ELF-1 (cell line): Measurements from ENCODE around the gene ZNF776.
"Not testable (repeated sequence)": the region's sequence is repeated elsewhere in the genome, so short reads cannot be mapped to it uniquely, and the experiment has no call there.

Experiments used
- DNase-seq: peaks from one replicate; pipeline ENCODE4 v3.0.0-alpha.2; 2016; ENCODE audit warnings: low read depth, low spot score

The ZNF776 gene

DNA sequence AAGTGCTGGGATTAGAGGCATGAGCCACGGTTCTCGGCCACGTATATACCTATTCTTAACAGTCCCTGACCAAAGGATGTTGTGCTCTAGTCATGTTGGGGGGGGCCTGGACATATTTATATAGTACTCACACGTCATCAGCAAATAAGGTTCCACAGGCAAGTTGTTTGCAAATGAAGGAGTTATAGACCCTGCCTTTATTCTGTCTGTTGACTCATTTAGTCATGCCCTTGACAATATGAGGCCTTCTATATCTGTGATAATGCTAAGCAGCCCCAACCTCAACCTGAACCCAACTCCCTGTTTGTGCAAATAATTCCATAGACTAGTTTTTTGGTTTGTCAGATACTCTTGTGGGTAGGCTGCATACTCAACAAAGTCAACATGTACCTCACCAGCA is 31.7 kb downstream of the ZNF776 start:
- DNase-seq = no peak

DNA sequence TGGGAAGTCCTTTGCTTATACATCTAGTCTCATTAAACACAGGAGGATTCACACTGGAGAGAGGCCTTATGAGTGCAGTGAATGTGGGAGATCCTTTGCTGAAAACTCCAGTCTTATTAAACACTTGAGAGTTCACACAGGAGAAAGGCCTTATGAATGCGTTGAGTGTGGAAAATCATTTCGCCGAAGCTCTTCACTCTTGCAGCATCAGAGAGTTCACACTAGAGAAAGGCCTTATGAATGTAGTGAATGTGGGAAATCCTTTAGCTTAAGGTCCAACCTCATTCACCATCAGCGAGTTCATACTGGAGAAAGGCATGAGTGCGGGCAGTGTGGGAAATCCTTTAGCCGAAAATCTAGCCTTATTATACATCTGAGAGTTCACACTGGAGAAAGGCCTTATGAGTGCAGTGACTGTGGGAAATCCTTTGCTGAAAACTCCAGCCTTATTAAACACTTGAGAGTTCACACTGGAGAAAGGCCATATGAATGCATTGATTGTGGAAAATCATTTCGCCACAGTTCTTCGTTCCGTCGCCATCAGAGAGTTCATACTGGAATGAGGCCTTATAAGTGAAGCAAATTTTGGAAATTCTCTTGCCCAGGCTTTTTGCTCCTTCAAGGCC is 32.7 kb downstream of the ZNF776 start:
- DNase-seq = no peak

DNA sequence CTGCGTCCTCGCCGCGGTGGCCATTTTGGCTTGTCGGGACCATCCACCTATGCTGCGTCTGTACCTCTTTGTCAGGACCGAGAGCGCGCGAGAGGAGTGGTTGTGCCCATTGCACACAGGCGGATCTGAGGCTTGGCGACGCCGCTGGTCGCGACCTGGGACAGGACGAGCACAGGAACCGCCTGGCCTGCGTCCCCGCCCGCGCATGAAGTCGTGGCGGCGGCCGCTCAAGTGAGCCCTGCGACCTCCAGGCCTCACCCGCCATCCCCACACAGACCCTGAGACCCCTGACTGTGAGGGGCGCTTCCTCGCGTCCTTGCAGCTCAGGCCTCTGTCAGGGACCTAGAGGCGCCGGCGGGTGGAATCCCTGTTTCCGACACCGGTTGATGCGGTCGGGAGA is 39.7 kb downstream of the ZNF776 start:
- no peak for DNase-seq

DNA sequence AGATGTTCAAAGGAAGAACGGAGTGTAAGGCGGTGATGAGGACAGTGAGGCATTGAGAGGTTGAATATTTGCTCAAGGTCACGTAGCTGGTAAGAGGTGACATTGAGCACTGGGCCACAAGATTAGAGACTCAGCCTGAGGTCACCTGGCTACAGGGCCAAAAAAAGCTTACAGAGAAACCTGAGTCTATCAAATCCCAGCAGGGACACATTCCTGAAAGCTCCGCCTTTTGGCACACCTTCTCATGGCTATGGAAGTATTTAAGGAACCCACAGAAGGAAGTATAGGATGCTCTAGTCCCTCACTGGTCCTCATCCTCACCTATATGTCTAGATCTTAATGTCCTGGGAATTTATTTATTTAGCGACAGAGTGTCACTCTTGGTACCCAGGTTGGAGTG is 40.3 kb downstream of the ZNF776 start:
- DNase-seq = peak; percentile 11

DNA sequence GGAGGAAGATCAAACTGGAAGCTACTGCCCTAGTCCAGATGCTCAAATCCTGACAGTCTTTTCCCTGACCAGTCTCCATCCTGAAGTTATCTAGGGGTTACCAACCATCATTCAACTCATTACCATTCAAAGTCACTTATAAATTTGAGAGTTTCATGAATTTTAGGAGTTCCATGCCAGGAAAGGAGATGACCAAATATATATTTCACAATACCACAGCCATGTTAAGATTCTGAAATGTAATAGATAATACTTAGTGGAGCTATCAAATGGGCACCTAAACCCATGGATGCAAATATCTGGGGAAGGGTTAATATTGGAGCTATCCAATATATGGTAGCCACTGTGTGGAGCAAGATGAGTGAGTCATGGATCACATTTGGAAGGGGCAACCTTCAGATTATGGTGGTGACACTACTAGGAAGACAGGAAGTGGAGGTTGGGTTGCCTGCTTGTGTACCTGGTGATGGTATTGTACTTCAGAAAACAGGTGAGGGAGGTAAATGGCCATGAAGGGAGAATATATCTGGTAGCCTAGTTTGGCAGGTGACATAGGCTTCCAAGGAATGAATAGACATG is 41.6 kb downstream of the ZNF776 start:
- DNase-seq = no peak

DNA sequence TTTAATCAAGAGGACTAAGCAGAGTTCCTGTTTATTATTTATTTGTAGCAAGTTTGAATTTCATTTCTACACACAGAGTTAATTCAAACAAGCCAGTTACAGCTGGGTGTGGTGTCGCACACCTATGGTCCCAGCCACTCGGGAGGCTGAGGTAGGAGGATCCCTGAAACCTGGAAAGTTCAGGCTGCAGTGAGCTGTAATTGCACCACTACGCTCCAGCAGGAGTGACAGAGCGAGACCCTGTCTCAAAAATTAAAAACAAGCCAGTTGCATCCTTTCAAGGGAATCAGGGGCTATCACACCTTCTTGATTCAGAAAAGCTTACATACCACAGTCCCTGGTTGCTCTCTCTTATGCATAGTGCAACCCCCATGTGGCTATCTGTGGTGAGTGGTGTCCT is 42.7 kb downstream of the ZNF776 start:
- DNase-seq = no peak

DNA sequence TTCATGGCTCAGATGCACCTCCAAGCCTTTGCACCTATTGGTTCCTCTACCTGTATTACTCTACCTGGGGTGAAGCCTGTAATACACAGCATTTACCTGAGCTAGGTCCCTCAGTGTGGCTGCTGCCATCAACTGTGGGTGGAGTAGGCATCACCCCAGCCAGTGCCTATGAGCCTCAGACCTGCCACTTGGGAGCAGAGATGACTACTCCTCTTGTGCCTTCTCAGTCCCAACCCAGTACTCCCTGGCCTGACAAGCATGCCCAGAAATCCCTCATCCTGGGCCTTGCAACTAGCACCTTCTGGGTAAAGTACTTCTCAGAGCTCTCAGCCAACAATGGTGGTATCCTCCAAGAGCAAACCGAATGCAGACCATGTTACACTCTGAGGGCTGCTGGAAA is 50.0 kb downstream of the ZNF776 start:
- DNase-seq = not testable (repeated sequence)

DNA sequence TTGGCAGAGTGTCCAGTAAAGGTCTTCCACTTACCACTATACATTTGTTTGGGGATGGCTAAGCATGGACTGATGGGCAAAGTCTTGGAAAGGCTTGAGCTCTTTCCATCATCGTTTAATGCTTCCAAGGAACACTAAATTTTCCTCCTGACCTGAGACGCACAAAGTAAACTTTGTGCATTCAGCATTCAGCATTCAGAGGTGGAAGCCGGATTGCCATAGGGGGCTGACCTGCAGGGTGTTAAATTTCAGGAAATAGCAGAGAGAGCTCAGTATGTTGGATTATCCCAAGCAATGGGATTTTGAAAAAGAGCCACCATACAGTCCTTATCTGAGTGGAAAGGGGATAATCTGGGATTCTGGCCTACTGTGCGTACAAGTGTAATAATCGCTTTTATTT is 54.1 kb downstream of the ZNF776 start:
- no peak for DNase-seq

DNA sequence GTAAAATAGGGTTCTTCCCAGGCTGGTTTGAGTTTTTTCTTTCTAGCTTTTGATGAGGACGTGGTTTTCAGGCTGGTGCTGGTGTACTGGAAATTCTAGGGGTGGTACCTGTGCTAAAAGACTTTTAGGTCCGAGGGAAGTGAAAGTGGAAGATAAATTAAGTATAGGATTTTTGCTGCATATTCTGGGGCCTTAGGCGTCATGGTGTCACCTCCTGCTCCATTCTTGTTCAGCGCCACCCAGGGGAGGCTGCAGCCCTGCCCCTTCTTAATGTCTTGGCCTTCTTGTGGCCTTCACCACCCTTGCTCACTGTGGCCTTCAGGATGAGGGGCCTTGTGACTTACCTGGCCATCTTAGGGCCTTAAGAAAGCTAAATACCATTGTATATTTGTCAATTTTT is 55.7 kb downstream of the ZNF776 start:
- no peak for DNase-seq

DNA sequence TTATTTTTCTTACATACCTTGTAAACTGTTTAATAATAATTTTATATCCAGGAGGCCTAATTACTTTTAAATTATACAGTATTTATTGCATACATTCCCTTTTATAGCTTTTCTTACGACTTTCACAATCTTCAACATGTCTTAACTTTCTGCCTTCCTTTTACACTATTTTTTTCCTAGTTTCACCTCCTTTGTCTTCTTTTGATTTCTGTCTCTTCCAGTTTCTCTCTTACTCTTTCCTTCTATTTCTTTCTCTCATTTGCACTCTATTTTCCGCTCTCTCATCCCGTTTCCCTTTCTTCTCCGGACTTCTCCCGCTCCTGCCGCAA is 56.6 kb downstream of the ZNF776 start:
- DNase-seq = no peak

DNA sequence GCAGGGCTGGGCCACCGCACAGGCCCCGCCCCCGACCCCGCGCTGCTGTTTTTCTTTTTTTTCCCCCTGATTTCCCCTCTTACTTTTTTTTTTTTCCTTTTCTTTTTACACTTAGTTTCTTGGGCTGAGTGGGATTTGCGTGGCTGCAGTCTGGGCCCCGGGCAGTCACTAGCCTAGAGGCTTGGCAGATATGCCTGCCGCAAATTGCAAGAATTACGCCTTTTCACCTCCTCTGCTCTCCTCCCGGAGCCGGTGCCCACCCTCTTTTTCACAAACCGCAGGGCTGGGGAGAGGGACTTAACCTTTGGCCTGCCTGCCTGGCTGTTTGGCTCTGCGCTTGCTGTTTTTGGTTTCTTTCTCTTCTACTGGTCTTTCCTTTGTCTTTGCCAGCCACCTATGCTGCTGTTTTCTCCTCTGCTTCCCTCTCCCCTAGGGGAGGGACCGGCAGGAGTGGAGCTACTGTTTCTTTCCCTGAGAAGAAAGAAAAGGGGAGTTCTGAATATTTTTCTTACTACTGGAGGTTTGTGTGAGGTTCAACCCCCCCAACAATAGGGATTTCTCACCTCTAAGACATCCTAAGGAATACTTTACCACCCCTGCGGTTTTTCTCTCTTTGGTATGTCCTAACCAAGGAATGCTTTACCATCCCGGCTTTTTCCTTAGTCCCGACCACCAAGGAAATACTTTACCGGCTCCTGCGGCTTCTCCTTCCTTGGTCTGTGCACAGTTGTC is 57.1 kb downstream of the ZNF776 start:
- DNase-seq = peak; percentile 92

DNA sequence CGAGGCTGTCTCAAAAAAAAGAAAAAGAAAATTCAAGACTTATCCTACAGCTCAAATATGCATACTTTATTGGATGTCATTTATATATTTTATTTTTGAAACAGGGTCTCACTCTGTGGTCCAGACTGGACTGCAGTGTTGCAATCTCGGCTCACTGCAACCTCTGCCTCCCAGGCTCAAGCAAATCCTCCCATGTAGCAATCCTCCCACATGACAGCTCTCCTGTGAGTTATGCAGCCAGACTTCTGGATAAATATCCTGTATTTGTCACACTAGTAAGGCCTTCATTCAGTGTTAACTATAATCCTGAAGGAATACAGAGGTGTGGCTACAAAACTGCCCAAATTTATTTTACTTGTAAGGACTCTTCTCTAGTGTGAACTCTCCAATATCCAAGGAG is 60.9 kb downstream of the ZNF776 start:
- no peak for DNase-seq
